GM21737 (cell line): ENCODE results near the gene PROB1.
"Not testable (repeated sequence)": the region's sequence is repeated elsewhere in the genome, so short reads cannot be mapped to it uniquely, and the experiment has no call there.

Experiments used
- ATAC-seq: cut with Tn5 transposase; IDR thresholded peaks from one replicate; pipeline ENCODE4 v1.9.1; 2021; ENCODE audit warnings: mild to moderate bottlenecking, moderate library complexity; ENCODE audit not compliant: unreplicated experiment

The PROB1 gene

DNA sequence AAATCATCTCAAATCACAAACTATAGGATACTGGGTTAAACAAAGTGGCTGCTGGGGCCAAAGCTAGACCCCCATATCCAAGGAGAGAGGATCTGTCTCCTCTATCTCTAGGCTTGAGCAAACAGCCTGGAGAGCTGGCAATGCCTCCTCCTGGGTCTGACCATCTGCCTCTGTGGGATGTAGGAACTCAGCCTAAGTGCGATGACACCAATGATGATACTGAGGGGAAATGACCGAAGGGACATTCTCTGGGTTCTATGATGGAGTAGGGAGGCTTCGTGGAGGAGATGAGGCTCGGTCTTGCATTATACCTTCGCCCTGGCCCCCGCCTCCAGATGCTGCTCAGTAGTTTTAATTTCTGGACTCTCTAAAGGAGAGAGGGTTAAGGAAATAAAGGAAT, 18.2 kb upstream of the PROB1 start:
- no peak for ATAC-seq

DNA sequence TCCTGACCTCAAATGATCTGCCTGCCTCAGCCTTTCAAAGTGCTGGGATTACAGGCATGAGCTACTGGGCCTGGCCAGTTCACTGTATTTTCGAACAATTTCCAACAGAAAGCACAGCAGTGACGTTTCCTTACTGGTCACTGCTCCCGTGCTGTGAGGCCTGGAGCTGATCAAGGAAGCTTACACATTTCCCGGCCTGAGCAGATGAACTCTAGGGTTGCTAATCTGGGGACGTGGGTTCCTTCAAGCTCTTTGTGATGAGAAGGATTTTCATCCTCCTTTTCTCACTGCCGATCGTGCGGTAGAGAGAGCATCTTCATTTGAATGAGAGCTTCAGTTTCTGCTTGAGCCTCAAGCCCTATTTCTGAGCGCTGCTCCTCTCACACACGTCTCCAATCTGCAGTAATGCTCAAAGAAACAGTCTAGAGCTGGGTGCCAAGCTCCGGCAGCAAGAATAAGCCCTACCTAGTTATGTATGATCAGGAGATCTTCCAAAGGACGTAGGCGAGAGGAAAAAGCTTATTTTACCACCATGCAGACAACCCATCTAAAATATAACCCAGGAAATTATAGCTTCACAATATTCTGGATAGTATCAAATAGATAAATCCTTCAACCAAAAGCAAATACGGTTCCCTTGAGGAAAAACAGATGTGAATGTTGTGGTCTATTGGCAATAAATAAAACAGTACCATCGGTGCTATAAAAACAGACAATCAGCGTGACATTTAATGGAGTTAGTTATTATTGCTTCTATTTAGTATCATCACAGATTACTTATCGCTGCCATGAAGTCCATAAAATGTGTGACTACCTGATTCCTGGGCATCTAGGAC, 16.3 kb upstream of the PROB1 start:
- ATAC-seq, result no peak

DNA sequence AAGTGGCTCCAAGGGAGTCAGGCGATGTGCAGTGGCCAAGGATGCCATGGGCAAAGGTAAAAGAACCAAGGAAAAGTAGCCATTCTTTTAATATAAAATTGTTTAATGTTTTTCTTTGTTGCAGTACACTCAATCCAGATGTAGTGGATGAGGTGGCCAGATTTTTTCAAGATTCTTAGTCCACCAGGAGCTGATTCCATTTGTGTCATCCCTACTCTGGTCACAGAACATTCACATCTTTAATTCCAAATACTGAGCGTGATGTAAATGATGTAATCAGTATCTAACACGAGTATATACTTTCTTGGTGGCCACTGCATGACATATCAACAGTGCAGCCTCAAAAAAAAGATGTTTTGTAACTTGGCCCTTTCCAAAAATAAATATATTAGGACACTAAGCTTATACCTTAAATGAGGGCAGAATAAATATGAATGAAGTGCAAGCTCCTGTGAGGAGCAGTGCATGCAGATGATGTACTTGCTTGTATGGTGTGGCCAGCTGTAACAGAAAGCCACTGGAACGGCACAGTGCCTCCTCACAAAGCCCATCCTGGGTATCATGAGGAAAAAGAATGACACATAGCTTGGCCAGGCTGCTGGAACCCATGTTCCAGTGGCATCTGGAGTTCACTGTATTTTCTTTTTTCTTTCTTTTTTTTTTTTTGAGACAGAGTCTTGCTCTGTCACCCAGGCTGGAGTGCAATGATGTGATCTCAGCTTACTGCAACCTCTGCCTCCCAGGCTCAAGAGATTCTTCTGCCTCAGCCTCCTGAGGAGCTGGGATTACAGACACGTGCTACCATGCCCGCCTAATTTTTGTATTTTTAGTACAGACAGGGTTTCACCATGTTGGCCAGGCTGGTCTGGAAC, 15.5 kb upstream of the PROB1 start:
- no peak for ATAC-seq

DNA sequence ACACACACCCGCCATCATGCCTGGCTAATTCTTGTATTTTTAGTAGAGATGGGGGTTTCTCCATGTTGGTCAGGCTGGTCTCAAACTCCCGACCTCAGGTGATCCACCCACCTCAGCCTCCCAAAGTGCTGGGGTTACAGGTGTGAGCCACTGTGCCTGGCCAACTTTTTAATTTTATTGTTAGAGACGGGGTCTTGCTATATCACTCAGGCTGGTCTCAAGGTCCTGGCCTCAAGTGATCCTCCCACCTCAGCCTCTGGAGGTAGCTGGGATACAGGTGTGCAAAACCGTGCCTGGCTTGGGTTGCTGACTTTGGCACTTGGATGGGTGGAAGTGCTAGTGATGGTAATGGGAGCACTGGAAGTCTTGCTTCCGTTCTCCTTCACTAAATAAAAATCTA, 14.2 kb upstream of the PROB1 start:
- ATAC-seq, result not testable (repeated sequence)

DNA sequence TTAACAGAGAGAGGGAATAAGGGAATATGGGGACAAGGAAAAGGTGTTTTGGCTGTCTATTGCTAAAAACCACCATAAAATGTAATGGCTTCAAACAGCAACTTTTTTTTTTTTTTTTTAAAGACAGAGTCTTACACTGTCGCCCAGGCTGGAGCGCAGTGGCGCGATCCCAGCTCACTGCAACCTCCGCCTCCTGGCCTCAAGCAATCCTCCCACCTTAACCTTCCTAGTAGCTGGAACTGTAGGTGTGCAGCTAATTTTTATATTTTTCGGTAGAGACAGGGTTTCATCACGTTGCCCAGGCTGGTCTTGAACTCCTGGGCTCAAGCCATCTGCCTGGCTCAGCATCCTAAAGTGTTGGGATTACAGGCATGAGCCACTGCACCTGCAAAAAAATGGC, 13.3 kb upstream of the PROB1 start:
- no peak for ATAC-seq

DNA sequence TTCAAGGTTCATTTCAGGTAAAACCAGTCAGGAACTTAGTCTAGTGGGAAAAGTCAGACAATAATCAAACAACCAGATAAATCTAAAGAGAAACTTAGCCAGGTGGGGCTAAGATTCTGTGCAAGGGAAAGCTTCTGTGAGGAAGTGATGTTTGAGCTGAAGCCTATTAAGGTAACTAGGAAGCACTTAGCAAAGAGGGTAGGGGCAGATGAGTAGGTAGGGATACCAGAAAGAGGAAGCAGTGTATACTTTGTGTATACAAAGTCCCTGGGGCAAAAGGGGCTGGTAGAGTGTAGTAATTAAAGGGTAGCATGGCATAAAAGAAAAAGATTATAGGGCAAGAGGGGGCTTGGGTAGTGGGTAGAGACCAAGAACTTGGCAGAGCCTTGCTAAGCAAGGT, 12.6 kb upstream of the PROB1 start:
- no peak for ATAC-seq

DNA sequence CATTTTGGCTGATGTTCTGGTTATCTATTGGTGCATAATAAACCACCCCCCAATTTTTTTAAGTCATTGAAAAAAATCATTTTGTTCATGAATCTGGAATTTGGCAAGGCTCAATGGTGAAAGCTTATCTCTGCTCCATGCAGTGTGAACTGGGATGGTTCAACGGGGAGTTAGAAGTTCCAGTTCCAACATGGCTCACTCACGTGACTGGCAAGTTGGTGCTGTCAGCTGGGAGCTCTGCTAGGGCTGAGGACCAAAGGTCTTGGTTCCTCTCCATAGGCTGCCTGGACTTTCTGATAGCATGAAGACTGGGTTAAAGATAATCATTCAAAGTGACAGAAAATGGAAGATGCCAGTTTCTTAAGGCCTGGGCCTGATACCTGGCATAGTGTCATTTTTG, 12.1 kb upstream of the PROB1 start:
- ATAC-seq, result no peak

DNA sequence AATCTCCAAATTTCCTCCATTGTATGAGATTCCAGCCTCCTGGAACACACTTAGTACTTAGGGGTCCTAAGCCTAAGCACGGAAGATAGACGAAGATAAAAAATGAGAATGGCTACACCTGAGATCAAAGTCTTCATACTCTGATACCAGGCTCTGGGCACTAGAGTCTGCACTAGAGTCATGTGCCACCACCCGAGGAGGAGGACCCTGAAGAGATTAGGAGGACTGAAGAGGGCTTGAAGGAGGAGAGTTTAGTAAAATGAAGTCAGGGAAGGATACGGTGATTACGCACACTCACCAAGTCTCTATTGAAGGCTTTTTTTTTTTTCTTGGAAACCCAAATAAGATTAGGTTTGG, 9.6 kb upstream of the PROB1 start:
- no peak for ATAC-seq

DNA sequence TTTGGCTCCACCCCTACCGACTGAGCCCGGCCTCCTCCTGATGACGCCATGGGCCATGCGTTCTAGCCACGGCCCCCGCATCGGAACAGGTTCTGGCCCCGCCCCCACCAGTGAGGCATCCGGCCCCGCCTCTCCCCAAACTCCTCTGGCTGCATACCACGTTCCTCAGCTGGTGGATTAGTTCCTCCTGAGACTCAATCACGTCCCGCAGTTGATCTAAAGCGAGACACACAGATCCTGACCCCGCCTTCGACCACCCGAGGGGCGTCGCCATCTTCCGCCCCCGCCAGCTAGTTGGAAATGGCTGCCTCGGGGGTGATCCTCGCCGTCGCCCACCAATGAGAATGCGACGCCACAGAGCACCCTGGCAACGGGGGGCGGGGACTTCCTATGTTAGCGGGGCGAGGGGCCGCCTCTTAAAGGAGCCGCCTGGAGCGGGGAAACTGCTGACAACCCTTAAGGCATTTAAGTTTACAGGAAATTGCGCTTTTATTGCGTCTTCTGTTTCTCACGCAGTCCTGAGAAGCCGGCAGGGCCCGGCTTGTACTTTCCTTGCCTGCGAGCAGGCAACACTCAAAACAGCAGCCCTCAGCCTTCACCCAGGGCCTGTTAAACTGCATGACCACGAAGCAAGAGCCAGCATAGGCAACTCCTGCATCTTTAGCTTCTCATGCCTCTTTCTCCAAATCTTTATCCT, 9.0 kb upstream of the PROB1 start, which contains the start of gene SPATA24:
Gene SPATA24 (minus strand): TSS at position 303 of the 697 bp plus-strand sequence. CDS start 29 bp downstream, at position 274.
- peak; percentile 74 for ATAC-seq

DNA sequence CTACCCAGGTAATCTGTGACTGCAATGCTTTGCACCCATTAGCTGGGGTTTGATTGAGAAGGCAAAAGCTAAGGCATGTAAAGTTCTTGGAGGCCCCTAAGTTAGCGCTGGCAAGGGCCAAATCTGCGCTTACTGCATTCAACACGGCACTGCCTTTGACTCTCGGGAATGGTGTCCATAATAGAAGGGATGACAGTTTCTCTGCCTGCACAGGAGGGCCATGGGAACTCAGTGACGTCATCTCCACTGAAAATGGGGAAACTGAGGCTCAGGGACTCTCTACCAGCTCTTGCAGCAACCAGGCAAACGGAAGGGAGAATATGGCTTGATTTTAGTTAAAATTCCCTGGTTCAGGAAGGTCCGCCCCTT, 8.5 kb upstream of the PROB1 start:
- no peak for ATAC-seq

DNA sequence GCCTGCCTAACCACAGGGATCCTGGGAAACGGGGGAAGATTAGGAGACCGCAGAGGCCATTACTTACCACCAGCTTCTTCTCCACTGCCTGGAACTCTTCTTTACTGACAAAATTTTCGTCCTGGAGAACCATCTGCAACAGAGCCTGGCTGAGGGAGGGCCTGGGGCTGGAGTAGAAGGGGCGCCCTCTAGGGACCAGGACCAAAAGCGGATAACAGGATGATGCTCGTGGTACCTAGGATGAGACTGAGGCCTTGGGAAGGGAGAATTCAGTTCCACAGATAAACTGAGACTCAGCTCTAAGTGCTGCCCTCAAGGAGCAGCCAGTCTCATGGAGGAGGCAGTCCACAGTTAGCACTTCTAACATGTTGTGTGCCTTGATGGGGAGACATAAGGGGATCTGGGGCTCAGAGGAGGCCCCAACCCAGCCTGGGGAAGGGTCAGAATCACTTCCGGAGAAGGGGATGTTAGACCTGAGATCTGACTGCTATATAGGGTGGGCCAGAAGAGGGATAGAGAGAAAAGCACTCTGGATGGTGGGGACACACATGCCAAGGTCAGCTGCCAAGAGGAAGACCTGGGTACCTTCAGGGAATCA, 7.8 kb upstream of the PROB1 start:
- ATAC-seq, result no peak

DNA sequence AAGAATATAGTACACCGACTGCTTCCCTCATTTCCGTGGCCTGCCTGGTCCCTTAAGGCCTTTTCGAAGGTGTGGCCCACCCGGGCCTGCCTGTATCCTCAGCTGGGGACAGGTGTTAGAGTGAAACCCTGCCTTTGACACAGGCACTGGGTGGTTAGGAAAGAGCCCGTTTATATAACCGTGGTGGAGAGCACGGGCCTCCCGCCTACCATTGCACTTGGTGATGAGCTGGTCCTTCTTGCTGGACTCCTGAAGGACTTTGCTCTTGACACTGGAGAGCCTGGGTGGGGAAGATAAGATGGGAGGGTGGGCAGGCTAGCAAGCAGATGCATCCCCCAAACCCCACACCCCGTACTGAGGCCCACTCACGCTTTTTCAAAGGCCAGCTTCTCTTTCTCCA, 6.6 kb upstream of the PROB1 start:
- ATAC-seq, result no peak

DNA sequence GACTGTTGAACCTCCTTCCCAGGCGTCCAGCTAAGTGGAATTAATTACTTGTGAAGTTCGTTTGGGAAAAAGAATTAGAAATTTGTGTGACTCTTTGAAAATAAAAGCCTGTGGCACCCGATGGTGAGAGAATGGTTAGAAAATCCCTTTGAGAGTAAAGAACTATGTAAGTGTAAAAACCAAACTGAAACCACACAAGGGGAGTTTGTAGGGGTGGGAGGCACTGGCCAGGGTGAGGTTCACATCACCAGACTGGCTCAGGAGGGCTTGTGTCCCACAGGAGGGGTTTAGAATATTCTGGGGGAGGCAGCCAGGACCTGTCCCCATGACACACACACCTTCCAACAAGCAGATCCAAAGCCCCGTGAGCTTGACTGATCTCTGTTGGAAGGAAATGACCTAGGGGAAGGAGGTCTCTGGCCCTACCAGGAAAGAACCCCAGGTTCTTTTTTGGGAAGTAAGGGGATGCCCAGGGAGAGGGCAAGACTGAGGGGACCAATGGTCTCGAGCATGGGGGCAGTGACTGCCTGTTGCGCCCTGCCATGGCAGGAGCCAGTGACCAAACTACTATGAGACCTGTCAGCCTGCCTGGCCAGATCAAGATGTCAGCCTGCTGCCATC, 4.7 kb upstream of the PROB1 start:
- peak; percentile 21 for ATAC-seq

DNA sequence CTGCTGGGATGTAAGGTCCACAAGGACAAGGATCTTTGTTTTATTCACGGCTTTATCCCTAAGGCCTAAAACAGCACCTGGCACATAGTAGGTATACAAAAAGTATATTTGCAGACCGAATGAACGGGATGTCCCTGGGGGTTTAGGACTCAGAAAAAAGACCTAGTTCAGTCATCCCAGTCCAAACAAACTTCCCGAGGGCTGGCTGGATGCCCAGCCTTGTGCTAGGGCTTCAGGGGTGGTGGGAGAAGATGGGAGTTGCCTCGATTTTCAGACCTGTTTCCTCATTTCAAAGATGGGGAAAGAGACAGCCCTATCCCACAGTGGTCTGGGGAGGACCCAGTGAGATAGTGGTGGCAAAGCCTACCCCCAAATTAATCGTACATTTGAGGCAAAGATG, 3.0 kb upstream of the PROB1 start:
- ATAC-seq, result no peak

DNA sequence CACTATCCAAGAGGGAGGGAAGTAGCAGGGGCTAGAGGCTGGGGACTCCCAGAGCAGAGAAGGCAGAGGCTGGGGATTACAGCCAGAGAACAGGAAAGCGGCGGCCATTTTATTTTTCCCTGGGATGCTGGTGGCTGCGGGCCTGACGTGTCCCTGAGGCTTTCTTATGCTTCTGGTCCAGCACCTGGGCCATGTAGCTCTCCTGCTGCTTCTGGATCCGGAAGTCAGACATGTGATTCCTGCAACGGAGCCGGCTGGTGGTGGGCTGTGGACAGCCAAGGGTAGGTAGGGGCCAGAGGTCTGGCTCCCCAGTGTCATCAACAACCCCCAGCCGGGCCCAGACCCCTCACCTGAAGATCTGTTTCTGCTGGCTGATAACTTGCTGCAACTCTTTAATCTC, 1.8 kb upstream of the PROB1 start:
- ATAC-seq, result no peak

DNA sequence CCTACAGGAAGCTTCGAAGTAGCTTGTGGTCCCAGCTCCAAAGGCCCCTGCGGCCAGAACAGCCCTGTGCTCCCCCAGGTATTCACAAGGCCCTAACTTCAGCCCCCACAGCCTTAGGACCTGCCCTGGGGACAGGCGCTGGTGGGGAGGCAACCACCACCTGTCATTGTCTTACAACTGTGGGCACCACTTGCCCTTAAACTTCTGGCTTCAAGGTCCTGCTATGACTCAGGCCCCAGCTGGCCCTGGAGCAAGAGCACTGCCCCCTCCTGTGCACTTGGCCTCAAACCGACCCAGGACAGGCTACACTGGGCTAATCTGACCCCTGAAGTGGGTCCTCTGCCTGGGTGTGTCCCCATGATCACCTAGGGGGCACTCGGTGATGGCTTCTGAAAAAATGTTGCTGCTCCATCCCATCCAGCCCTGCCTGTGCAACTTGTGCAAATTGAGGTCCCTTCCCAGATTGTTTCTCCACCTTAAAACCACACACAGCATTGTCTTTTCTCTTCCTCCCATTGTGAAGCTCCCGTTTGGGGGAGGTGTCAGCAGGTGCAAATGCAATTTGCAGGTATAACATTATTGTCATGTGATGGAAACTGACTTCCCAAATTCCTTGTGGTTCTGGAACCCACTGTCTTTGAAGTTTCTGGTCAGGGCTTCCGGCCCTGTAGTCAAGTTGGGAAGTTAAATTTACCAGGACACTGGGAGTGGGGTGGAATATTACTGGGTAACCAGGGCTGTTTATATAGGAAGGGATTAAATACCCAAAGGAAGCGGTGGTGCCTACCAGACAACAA, 1.1 kb upstream of the PROB1 start:
- no peak for ATAC-seq

DNA sequence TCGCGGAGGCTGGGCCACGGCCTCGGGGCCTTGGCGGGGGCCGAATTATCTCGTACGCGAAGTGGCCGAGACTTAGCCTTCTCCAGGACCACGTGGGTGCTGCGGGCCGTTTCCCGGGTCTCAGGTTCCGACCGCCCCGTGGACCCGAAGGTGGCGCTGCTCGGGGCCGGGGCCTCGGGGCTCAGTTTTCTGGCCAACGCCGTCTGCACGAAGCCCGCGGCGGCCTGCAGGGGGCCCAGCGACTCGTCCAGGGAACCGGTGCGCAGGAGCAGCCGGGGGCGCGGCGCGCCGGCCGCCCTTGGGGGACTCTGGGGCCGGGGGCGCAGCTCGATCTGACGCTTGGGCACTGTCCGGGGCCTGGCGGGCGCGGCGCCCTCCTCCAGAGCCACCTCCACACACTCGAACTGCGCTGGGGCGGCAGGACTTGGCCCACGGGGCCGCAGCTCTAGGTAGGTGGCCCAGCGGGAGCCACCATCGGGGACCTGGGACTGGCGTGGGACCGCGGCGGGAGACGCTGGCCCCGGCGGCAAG, 716 bp downstream of the PROB1 start:
- no peak for ATAC-seq

DNA sequence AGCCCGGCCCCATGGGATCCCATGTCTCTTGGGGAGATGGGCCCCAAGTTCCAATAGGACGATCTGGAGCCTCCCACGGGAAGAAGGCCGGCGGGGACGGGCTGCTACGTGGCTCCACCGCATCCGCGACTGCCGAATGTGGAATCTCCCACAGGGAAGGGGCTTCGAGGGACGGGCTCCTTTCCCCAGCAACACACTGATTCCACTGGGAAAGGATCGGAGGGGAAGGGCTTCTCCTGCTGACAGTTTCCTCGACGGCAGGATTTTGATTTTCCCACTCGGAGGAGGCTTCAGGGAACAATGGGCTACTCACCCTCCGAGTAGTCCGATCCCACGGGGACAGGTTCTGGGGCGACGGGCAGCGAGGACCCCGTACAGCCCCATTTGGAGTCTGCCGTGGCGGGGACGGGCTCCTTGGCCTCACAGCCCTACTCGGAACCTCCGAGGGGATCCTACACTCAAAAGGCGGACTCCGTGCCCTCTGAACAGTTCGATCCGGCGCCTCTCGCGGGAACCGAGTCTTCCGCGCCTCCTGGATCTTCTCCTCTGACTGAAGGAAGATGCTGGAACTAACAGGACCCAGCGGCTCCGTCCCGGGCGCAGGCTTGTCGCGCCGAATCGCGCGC, 1.3 kb downstream of the PROB1 start:
- ATAC-seq, result no peak
